ENCODE results near the gene RFX3. TPM values are rescaled to one million over a fixed set of nuclear protein-coding genes. Genes with fewer than 3 reads are reported as not detected.

Gene RFX3
- total RNA-seq, 4 donors from 2014 or later, result 4.0 to 8.2 (median 5.6) TPM

DNA sequence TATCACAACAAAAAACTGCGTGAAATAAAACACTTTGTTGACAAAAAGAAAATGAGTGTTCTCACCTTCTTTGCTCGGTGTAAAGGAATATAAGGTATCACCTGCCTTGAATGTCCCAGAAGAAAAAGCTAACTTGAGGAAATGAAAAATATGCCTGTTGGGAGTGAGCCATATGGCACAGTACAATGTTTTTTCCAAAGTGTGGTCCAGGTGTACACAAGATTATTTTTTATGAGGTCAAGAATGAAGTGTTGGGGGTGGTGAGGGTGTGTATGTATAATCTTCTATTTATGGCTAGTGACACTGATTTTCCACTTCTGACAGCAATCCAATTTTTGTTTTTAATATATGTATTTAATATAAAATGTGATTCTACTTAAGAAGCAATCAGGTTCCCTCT is 134.4 kb downstream of the RFX3 start:
- no peak for TF ChIP-seq POLR2A (IDR thresholded peaks at IDR 0.05)
- no peak for TF ChIP-seq CTCF (IDR thresholded peaks at IDR 0.05)
- intact Hi-C loops (cut with DNase I; ENCODE audit: low total_unique reads), result no loop called here
- H3K4me3 ChIP-seq (ENCODE audit: low read depth, poor library complexity, severe bottlenecking), result no peak overlapping the region
- 96 to 100% methylated on average over 2 of the region's 2 CpGs for WGBS, 2 donors
- no peak for DNase-seq (ENCODE audit: low spot score in 2 of 2)

- no peak for TF ChIP-seq CTCF (IDR thresholded peaks at IDR 0.05)
- no peak for TF ChIP-seq POLR2A (IDR thresholded peaks at IDR 0.05)
- DNase-seq (ENCODE audit: low spot score in 2 of 2), result no peak
- no peak overlapping the region for H3K4me3 ChIP-seq (ENCODE audit: low read depth, poor library complexity, severe bottlenecking)
- intact Hi-C loops (cut with DNase I; ENCODE audit: low total_unique reads), result no loop called here
- WGBS, 2 donors, result 86 to 87% methylated on average over 1 of the region's 1 CpG
Observed at GRCh38 chr9:3386753-3387152, 139.0 kb downstream of the RFX3 start.

- intact Hi-C loops (cut with DNase I; ENCODE audit: low total_unique reads), result no loop called here
- no peak for TF ChIP-seq POLR2A (IDR thresholded peaks at IDR 0.05)
- no peak for TF ChIP-seq CTCF (IDR thresholded peaks at IDR 0.05)
- H3K4me3 ChIP-seq (ENCODE audit: low read depth, poor library complexity, severe bottlenecking), result no peak overlapping the region
- WGBS, 2 donors, result 81 to 91% methylated on average over 1 of the region's 1 CpG
- no peak for DNase-seq (ENCODE audit: low spot score in 2 of 2)
Observed at GRCh38 chr9:3385871-3386270, 139.9 kb downstream of the RFX3 start.

GRCh38 chr9:3371842-3372241 is 154.0 kb downstream of the RFX3 start:
- intact Hi-C loops (cut with DNase I; ENCODE audit: low total_unique reads), result no loop called here
- DNase-seq (ENCODE audit: low spot score in 2 of 2), result no peak
- WGBS, 2 donors, result 93 to 95% methylated on average over 2 of the region's 2 CpGs
- TF ChIP-seq POLR2A (IDR thresholded peaks at IDR 0.05) (no peak), CTCF (IDR thresholded peaks at IDR 0.05) (no peak)
- no peak overlapping the region for H3K4me3 ChIP-seq (ENCODE audit: low read depth, poor library complexity, severe bottlenecking)

- no peak for DNase-seq (ENCODE audit: low spot score in 2 of 2)
- TF ChIP-seq POLR2A (IDR thresholded peaks at IDR 0.05), result no peak
- TF ChIP-seq CTCF (IDR thresholded peaks at IDR 0.05), result no peak
- intact Hi-C loops (cut with DNase I; ENCODE audit: low total_unique reads), result no loop called here
- no peak overlapping the region for H3K4me3 ChIP-seq (ENCODE audit: low read depth, poor library complexity, severe bottlenecking)
Observed at GRCh38 chr9:3370715-3371114, 155.1 kb downstream of the RFX3 start.

- intact Hi-C loops (cut with DNase I; ENCODE audit: low total_unique reads), result no loop called here
- no peak for DNase-seq (ENCODE audit: low spot score in 2 of 2)
- H3K4me3 ChIP-seq (ENCODE audit: low read depth, poor library complexity, severe bottlenecking), result no peak overlapping the region
- WGBS, 2 donors, result 74 to 91% methylated on average over 2 of the region's 2 CpGs
- TF ChIP-seq CTCF (IDR thresholded peaks at IDR 0.05) (no peak), POLR2A (IDR thresholded peaks at IDR 0.05) (no peak)
Observed at GRCh38 chr9:3367185-3367584, 158.6 kb downstream of the RFX3 start.

Measured in lower leg skin (tissue), 4 donors.